SK-N-SH treated with all-trans-retinoic acid at 6 μM for 48 hours (cell line): ENCODE measurements around the gene NAT8L.

Experiments
- ATAC-seq: fragments of 200-7000 bp; cut with Tn5 transposase; 3 replicates; pipeline ENCODE4 v1.9.1; 2020; ENCODE audit warnings: mild to moderate bottlenecking, moderate library complexity
- ARNTL ChIP-seq: fragments of 450-650 bp; formaldehyde crosslinking; IDR thresholded peaks from 2 replicates; pipeline ENCODE4 v1.5.0; 2020; ENCODE audit warnings: low read depth, mild to moderate bottlenecking, moderate library complexity, borderline replicate concordance
- BACH2 ChIP-seq: fragments of 250-450 bp; sonication (Bioruptor Pico); IDR thresholded peaks from 2 replicates; pipeline ENCODE4 v1.9.0; 2021; ENCODE audit warnings: mild to moderate bottlenecking, borderline replicate concordance
- CSDC2 ChIP-seq: fragments of 250-450 bp; sonication (Bioruptor Pico); IDR thresholded peaks from 2 replicates; pipeline ENCODE4 v1.5.0; 2020; ENCODE audit warnings: mild to moderate bottlenecking, moderate library complexity
- CSRNP3 ChIP-seq: fragments of 250-450 bp; sonication (Bioruptor Pico); IDR thresholded peaks from 2 replicates; pipeline ENCODE4 v1.5.1; 2021; ENCODE audit warnings: mild to moderate bottlenecking, moderate library complexity
- ESRRG ChIP-seq: fragments of 250-450 bp; sonication (Bioruptor Pico); IDR thresholded peaks from 2 replicates; pipeline ENCODE4 v1.6.1; 2021; ENCODE audit warnings: mild to moderate bottlenecking
- ISL1 ChIP-seq: fragments of 250-450 bp; sonication (Bioruptor Pico); IDR thresholded peaks from 2 replicates; pipeline ENCODE4 v2.1.2; 2022; ENCODE audit warnings: mild to moderate bottlenecking, moderate library complexity
- PPARA ChIP-seq: fragments of 250-450 bp; sonication (Bioruptor Pico); IDR thresholded peaks from 2 replicates; pipeline ENCODE4 v1.5.0; 2020; ENCODE audit warnings: mild to moderate bottlenecking, borderline replicate concordance
- RARB ChIP-seq: fragments of 250-450 bp; sonication (Bioruptor Pico); IDR thresholded peaks from 2 replicates; pipeline ENCODE4 v1.8.0; 2021; ENCODE audit warnings: mild to moderate bottlenecking, moderate library complexity
- SNAI2 ChIP-seq: fragments of 250-450 bp; sonication (Bioruptor Pico); IDR thresholded peaks from 2 replicates; pipeline ENCODE4 v1.5.0; 2020; ENCODE audit warnings: mild to moderate bottlenecking, moderate library complexity
- TCF4 ChIP-seq: fragments of 250-450 bp; sonication (Bioruptor Pico); IDR thresholded peaks from 2 replicates; pipeline ENCODE4 v1.8.0; 2021; ENCODE audit warnings: mild to moderate bottlenecking, moderate library complexity, borderline replicate concordance
- TSHZ2 ChIP-seq: fragments of 250-450 bp; sonication (Bioruptor Pico); IDR thresholded peaks from 2 replicates; pipeline ENCODE4 v1.5.0; 2020; ENCODE audit warnings: mild to moderate bottlenecking, moderate library complexity
- ZC3H10 ChIP-seq: fragments of 250-450 bp; sonication (Bioruptor Pico); IDR thresholded peaks from 2 replicates; pipeline ENCODE4 v1.5.1; 2021; ENCODE audit warnings: mild to moderate bottlenecking, moderate library complexity
- ZFP3 ChIP-seq: fragments of 250-450 bp; sonication (Bioruptor Pico); IDR thresholded peaks from 2 replicates; pipeline ENCODE4 v1.5.0; 2020; ENCODE audit warnings: mild to moderate bottlenecking, moderate library complexity
- ZFP30 ChIP-seq: fragments of 450-650 bp; formaldehyde crosslinking; IDR thresholded peaks from 2 replicates; pipeline ENCODE4 v1.5.0; 2022; ENCODE audit warnings: mild to moderate bottlenecking, moderate library complexity
- ZNF565 ChIP-seq: fragments of 450-650 bp; formaldehyde crosslinking; conservative IDR thresholded peaks from 2 replicates; pipeline ENCODE4 v1.5.0; 2020; ENCODE audit warnings: low read depth, mild to moderate bottlenecking, moderate library complexity
- ZNF8 ChIP-seq: fragments of 450-650 bp; formaldehyde crosslinking; IDR thresholded peaks from 2 replicates; pipeline ENCODE4 v1.5.0; 2020; ENCODE audit warnings: mild to moderate bottlenecking, moderate library complexity
- TF ChIP-seq, protein P1 (sequence below): fragments of 250-450 bp; sonication (Bioruptor Pico); IDR thresholded peaks from 2 replicates; pipeline ENCODE4 v1.8.0; 2020; ENCODE audit warnings: mild to moderate bottlenecking, moderate library complexity, borderline replicate concordance
- TF ChIP-seq, protein P2 (sequence below): fragments of 250-450 bp; sonication (Bioruptor Pico); IDR thresholded peaks from 2 replicates; pipeline ENCODE4 v1.8.0; 2021; ENCODE audit warnings: low read depth, mild to moderate bottlenecking, moderate library complexity, borderline replicate concordance
- TF ChIP-seq, protein P3 (sequence below): fragments of 250-450 bp; sonication (Bioruptor Pico); IDR thresholded peaks from 2 replicates; pipeline ENCODE4 v1.5.1; 2020; ENCODE audit warnings: low read depth, mild to moderate bottlenecking, moderate library complexity

Gene NAT8L

GRCh38 chr4:2101346-2102044 lies 42.4 kb downstream of the NAT8L start:
- no peak for ATAC-seq
- TF ChIP-seq, protein P1, sequence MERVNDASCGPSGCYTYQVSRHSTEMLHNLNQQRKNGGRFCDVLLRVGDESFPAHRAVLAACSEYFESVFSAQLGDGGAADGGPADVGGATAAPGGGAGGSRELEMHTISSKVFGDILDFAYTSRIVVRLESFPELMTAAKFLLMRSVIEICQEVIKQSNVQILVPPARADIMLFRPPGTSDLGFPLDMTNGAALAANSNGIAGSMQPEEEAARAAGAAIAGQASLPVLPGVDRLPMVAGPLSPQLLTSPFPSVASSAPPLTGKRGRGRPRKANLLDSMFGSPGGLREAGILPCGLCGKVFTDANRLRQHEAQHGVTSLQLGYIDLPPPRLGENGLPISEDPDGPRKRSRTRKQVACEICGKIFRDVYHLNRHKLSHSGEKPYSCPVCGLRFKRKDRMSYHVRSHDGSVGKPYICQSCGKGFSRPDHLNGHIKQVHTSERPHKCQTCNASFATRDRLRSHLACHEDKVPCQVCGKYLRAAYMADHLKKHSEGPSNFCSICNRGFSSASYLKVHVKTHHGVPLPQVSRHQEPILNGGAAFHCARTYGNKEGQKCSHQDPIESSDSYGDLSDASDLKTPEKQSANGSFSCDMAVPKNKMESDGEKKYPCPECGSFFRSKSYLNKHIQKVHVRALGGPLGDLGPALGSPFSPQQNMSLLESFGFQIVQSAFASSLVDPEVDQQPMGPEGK (CRISPR knock-in tag), result no peak
- TF ChIP-seq TCF4 (CRISPR knock-in tag) (no peak), ESRRG (CRISPR knock-in tag) (no peak), CSRNP3 (no peak), RARB (no peak), CSDC2 (no peak), ISL1 (no peak), BACH2 (CRISPR knock-in tag) (no peak)
- TF ChIP-seq, protein P2, sequence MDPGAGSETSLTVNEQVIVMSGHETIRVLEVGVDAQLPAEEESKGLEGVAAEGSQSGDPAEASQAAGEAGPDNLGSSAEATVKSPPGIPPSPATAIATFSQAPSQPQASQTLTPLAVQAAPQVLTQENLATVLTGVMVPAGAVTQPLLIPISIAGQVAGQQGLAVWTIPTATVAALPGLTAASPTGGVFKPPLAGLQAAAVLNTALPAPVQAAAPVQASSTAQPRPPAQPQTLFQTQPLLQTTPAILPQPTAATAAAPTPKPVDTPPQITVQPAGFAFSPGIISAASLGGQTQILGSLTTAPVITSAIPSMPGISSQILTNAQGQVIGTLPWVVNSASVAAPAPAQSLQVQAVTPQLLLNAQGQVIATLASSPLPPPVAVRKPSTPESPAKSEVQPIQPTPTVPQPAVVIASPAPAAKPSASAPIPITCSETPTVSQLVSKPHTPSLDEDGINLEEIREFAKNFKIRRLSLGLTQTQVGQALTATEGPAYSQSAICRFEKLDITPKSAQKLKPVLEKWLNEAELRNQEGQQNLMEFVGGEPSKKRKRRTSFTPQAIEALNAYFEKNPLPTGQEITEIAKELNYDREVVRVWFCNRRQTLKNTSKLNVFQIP (CRISPR knock-in tag), result no peak

GRCh38 chr4:2102045-2102883 lies 43.1 kb downstream of the NAT8L start:
- no peak for ATAC-seq
- TF ChIP-seq BACH2 (CRISPR knock-in tag) (no peak), RARB (no peak), ESRRG (CRISPR knock-in tag) (no peak), ZFP30 (CRISPR knock-in tag) (no peak), TCF4 (CRISPR knock-in tag) (no peak), ZNF8 (CRISPR knock-in tag) (no peak), CSDC2 (no peak), CSRNP3 (no peak), SNAI2 (no peak), ARNTL (CRISPR knock-in tag) (no peak)
- TF ChIP-seq, protein P3, sequence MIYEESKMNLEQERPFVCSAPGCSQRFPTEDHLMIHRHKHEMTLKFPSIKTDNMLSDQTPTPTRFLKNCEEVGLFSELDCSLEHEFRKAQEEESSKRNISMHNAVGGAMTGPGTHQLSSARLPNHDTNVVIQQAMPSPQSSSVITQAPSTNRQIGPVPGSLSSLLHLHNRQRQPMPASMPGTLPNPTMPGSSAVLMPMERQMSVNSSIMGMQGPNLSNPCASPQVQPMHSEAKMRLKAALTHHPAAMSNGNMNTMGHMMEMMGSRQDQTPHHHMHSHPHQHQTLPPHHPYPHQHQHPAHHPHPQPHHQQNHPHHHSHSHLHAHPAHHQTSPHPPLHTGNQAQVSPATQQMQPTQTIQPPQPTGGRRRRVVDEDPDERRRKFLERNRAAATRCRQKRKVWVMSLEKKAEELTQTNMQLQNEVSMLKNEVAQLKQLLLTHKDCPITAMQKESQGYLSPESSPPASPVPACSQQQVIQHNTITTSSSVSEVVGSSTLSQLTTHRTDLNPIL, result no peak

DNA sequence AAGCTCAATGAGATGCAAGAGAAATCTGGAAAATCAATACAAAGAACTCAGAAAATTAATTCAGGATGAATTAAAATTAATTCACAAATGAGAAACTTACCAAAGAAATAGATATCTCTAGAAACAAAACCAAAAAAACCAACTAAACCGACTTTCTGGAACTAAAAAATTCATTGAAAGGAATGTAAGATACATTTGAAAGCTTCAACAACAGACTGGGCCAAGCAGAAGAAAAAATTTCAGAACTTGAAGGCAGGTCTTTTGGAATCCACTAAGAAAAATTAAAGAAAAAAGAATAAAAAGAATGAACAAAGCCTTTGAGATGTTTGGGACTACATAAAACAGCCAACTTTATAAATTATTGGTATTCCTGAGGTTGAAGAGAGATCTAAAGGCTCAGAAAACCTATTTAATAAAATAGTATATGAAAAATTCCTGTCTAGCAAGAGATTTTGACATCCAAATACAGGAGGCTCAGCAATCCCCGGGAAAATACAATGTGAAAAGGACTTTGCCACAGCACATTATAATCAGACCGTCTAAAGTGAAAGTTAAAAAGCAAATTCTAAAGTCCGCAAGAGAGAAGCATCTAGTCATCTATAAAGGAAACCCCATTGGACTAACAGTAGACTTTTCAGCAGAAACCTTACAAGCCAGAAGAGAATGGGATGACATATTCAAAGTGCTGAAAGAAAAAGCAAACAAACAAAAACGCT lies 44.2 kb downstream of the NAT8L start:
- TF ChIP-seq, protein P3, result no peak
- no peak for TF ChIP-seq PPARA (CRISPR knock-in tag)
- TF ChIP-seq ZFP3 (CRISPR knock-in tag), result no peak
- TF ChIP-seq ZNF565 (CRISPR knock-in tag), result no peak
- no peak for TF ChIP-seq ZC3H10 (CRISPR knock-in tag)
- TF ChIP-seq CSDC2, result no peak
- no peak for TF ChIP-seq CSRNP3
- no peak for TF ChIP-seq TSHZ2 (CRISPR knock-in tag)
- no peak for TF ChIP-seq BACH2 (CRISPR knock-in tag)
- TF ChIP-seq, all 23 proteins: peak for 0
- ATAC-seq, result no peak
